ENCODE results near the gene TUBB4B.

- no peak for TF ChIP-seq CTCF (IDR thresholded peaks at IDR 0.05)
- no peak for TF ChIP-seq RFX5 (IDR thresholded peaks at IDR 0.05)
- TF ChIP-seq MAX (IDR thresholded peaks at IDR 0.05): no peak
- TF ChIP-seq SMC3 (IDR thresholded peaks at IDR 0.05): no peak
- TF ChIP-seq POLR2A (IDR thresholded peaks at IDR 0.05; ENCODE audit: low read length): no peak
- TF ChIP-seq KDM1A (IDR thresholded peaks at IDR 0.05; ENCODE audit: low read depth): no peak
- TF ChIP-seq, protein P1, sequence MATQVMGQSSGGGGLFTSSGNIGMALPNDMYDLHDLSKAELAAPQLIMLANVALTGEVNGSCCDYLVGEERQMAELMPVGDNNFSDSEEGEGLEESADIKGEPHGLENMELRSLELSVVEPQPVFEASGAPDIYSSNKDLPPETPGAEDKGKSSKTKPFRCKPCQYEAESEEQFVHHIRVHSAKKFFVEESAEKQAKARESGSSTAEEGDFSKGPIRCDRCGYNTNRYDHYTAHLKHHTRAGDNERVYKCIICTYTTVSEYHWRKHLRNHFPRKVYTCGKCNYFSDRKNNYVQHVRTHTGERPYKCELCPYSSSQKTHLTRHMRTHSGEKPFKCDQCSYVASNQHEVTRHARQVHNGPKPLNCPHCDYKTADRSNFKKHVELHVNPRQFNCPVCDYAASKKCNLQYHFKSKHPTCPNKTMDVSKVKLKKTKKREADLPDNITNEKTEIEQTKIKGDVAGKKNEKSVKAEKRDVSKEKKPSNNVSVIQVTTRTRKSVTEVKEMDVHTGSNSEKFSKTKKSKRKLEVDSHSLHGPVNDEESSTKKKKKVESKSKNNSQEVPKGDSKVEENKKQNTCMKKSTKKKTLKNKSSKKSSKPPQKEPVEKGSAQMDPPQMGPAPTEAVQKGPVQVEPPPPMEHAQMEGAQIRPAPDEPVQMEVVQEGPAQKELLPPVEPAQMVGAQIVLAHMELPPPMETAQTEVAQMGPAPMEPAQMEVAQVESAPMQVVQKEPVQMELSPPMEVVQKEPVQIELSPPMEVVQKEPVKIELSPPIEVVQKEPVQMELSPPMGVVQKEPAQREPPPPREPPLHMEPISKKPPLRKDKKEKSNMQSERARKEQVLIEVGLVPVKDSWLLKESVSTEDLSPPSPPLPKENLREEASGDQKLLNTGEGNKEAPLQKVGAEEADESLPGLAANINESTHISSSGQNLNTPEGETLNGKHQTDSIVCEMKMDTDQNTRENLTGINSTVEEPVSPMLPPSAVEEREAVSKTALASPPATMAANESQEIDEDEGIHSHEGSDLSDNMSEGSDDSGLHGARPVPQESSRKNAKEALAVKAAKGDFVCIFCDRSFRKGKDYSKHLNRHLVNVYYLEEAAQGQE (IDR thresholded peaks at IDR 0.05): no peak
- no peak for TF ChIP-seq EHF (CRISPR knock-in tag; IDR thresholded peaks at IDR 0.05)
- no peak for TF ChIP-seq MAZ (IDR thresholded peaks at IDR 0.05; ENCODE audit: borderline replicate concordance, low read depth, low read length)
- no peak for TF ChIP-seq RNF2 (IDR thresholded peaks at IDR 0.05; ENCODE audit: borderline replicate concordance, low read depth)
- no peak for TF ChIP-seq ZFP36 (IDR thresholded peaks at IDR 0.05; ENCODE audit: borderline replicate concordance, partially characterized antibody)
- no peak for TF ChIP-seq JUN (IDR thresholded peaks at IDR 0.05)
- TF ChIP-seq, protein P2, sequence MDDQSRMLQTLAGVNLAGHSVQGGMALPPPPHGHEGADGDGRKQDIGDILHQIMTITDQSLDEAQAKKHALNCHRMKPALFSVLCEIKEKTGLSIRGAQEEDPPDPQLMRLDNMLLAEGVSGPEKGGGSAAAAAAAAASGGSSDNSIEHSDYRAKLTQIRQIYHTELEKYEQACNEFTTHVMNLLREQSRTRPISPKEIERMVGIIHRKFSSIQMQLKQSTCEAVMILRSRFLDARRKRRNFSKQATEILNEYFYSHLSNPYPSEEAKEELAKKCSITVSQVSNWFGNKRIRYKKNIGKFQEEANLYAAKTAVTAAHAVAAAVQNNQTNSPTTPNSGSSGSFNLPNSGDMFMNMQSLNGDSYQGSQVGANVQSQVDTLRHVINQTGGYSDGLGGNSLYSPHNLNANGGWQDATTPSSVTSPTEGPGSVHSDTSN (IDR thresholded peaks at IDR 0.05): no peak
- TF ChIP-seq HOXB13 (CRISPR knock-in tag; IDR thresholded peaks at IDR 0.05; ENCODE audit: low read depth): no peak
Measured at GRCh38 chr9:137221506-137222111, 19.5 kb upstream of the TUBB4B start.

Measured in A549 (cell line).